Suprapubic skin (tissue), 2 donors: ENCODE data around the gene FGF12.

Source experiments
- EP300 ChIP-seq: sonication (generic); formaldehyde crosslinking; IDR thresholded peaks from one replicate; pipeline ENCODE4 v1.6.1; 2017; ENCODE audit warnings: antibody characterized with exemption
- POLR2A ChIP-seq, 2 donors: fragments of 450-650 bp; IDR thresholded peaks; one replicate each; pipeline ENCODE4 v1.6.1; 2017; ENCODE audit warnings: antibody characterized with exemption in 2 of 2, mild to moderate bottlenecking in 2 of 2, moderate library complexity in 2 of 2

DNA sequence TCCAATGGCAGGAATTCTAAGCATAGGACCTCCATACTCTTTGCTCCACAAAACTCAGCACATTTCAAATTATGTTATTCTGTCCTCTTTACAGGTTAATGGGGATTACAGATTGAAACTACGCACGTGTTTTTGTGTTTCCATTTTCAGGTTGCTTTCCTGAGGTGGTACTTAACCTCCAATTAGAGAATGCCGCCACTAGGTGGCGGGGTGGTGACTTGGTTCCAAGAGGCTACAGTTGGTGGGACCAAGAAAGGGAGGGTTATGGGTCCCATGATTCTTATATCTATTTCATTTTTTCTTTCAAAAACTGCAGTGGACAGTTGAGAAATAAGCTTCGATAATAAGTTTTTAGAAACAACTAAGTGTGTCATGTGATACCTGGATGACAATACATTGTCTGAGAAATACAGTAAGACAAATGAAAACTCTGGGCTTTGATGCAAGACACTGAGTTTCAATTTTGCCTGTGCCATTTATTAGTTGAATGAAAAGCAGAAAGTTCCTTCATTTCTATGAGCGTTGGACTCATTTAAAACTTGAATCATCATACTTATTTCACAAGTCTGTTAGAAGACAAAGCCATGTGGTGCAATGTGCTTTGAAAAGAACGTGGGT lies 539.0 kb downstream of the FGF12 start:
- TF ChIP-seq POLR2A (IDR thresholded peaks at IDR 0.05) (no peak), EP300 (no peak)
